GM12801 (cell line): ENCODE measurements around the gene CPNE5.

Experiments
- TF ChIP-seq, protein P1 (sequence below): IDR thresholded peaks from one replicate; pipeline ENCODE4 v1.5.1; 2011; ENCODE audit warnings: control low read depth; ENCODE audit not compliant: insufficient read length; ENCODE audit errors: extremely low read depth

The CPNE5 gene

DNA sequence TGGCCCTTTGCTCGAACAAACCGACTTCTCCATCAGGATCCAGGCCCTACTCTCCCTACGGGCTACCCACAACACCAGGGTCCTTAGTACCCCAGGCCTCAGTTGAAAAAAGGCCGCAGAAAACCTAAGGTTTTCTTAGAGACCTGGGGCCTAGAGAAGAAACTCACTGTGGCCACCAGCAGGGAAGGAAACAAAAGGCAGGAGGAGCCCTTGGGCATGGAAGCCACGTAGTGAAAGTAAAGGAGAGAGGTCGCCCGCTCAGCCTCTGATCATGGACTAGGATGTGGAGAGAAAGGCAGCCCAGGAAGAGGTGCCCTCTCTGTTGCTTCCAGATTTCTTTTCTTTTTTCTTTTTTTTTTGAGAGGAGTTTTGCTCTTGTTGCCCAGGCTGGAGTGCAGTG lies 31.5 kb downstream of the CPNE5 start:
- TF ChIP-seq, protein P1, sequence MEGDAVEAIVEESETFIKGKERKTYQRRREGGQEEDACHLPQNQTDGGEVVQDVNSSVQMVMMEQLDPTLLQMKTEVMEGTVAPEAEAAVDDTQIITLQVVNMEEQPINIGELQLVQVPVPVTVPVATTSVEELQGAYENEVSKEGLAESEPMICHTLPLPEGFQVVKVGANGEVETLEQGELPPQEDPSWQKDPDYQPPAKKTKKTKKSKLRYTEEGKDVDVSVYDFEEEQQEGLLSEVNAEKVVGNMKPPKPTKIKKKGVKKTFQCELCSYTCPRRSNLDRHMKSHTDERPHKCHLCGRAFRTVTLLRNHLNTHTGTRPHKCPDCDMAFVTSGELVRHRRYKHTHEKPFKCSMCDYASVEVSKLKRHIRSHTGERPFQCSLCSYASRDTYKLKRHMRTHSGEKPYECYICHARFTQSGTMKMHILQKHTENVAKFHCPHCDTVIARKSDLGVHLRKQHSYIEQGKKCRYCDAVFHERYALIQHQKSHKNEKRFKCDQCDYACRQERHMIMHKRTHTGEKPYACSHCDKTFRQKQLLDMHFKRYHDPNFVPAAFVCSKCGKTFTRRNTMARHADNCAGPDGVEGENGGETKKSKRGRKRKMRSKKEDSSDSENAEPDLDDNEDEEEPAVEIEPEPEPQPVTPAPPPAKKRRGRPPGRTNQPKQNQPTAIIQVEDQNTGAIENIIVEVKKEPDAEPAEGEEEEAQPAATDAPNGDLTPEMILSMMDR, result no peak

DNA sequence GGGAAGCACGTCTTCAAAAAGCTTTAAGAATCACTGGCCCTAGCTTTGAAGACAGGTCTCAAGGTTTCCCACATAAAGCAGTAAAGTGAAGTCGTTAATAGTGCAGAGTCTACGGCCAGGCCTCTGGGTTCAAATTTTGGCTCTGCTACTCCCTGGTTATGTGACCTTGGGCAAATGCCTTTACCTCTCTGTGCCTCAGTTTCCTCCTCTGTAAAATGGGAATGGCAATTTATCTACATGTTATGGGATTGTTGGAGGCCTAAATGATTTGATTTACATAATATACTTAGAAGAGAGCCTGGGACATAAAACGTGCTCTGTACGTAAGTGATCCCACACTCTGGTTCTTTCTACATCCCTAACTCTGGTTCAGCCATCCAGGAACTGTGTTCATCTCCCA lies 32.1 kb downstream of the CPNE5 start:
- TF ChIP-seq, protein P1, result no peak

DNA sequence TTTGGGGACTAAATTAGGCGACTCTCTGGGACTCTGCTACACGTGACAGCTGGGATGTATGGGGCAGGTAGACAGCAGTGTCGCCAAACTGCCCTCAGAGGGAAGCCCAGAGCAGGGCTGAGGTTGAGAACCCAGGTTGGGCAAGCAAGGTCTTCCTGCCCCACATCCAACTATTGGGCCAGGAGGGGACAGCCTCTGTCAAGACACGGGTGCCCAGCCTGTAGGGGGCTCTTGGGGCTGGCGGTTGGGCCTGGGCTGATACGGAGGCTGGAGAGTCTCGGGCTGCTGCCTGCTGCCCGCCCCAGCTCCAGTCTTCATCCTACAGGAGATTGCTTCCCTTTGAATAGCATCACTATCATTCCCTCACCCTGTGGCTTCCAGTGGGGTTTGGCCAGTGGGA lies 33.3 kb downstream of the CPNE5 start:
- TF ChIP-seq, protein P1, result no peak

DNA sequence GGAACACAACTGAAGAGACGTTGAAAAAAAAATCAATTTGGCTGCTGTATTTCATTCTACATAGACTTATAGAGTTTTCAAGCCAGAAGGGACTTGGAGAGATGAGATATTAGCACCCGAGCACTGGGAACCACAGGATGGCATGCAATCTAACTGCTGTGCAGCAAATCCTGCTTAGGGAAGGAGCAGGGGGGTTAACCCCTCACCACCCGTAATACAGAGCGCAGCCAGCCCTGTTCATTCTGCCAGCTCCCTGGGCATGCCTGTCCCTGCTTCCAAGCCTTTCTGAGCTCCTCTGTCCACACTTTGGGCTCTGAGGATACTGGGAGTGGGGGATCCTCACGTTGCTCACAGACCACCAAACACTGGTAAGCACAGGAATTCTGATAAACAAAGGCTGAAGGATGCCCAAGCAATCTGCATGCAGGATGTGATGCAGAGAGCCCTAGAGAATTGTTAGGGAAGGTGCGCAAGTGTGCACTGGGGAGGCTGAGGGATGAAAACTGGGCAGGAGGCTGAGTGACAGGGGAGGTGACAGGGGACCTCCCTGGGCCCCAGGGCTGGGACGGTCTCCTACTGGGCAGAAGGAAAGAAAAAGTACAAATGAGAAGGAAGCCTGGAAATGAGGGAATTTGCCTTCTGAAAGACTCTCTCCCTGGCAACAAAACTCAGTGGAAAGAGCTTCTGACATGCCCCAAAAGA lies 34.0 kb downstream of the CPNE5 start:
- TF ChIP-seq, protein P1, result no peak

DNA sequence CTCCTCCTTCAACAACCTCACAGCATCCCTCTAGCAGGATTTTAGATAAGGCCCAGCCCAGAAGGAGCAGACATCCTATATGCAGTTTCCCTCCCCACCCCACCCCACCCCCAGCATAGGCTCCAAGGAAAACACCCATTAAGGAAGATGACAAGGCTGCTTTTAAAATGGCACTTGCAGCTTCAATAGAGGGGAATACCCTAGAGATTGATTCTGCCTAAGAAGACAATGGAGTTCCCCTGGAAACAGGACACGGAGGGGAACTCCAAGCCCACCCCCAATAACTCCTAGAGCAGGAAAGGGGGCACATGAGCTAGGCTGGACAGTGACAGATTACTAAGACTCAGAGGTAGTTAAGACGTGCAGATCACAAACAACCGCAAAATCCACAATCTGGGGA lies 34.7 kb downstream of the CPNE5 start:
- TF ChIP-seq, protein P1, result no peak

DNA sequence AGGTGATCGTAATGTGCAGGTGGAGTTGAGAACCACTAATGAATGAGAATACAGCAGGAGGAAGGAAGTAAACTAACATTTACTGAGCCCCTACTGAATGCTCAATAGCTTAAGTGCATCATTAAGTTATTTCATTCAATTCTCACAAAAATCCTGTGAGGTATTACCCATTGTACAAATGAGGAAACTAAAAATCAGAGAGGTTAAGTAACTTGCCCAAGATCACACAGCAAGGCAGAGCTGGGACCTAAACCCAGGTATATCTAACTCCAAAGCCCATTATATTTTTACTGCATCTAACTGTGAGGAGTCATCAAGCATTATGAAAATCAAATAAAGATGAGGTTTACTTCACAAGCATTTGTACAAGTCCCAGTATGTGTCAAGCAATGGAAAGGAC lies 35.3 kb downstream of the CPNE5 start:
- TF ChIP-seq, protein P1, result no peak

DNA sequence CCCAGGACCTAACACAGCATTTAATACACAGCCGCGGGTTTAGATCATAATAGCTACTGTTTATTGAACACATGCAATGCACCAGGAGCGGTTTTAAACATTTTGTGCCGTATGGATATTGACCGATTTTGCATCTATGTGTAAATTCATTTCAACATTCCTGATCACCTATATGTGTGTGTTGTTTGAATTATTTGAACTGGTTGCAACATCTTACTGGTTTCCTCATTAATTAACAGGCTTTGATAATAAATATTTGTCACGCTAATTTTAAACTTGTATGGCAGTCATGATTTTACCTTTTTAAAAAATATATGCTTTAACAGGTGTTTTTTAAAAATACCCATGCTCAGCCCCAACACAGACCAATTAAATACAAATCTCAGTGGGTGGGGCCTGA lies 35.8 kb downstream of the CPNE5 start:
- TF ChIP-seq, protein P1, result no peak
